ENCODE results near the gene TRAF2. TPM values are rescaled to one million over a fixed set of nuclear protein-coding genes. Genes with fewer than 3 reads are reported as not detected.

TRAF2 gene
- total and polyA plus RNA-seq, 9 of the 15 experiments (the other 6 are each of a cell fraction or from before 2014, with no cell fraction given) = 0.24 to 45.2 (median 18.0) TPM

- H2AFZ ChIP-seq (ENCODE audit: low read depth, low read length) = no peak overlapping the region
- in situ Hi-C loops (cut with MboI) = no loop called here
- peaks cover 7 to 72% of the 10 kb centered on the region in 2 experiments; a peak in 3 of 5 replicates for H3K4me1 ChIP-seq (replicated peaks in 1 of 2; ENCODE audit: control insufficient read depth in 2 of 2, insufficient read depth in 2 of 2, low read length in 2 of 2)
- ChIA-PET CTCF (ENCODE audit: low intra/inter-chr PET ratio) (no interaction called here), POLR2A (interaction anchor here (0.6 to 0.7 kb wide), 2 partner anchors 23 to 100 kb away, joined by 3 to 6 read pairs; no protein-coding TSS in a partner anchor)
- H4K20me1 ChIP-seq (replicated peaks; ENCODE audit: control insufficient read depth, insufficient read depth, low read length) = 0 out of 2 replicates have a peak, but pooled peaks cover 4% of the 10 kb centered on the region
- H3K9me1 ChIP-seq (ENCODE audit: control insufficient read depth, insufficient read depth, low read length) = no peaks in the 10 kb centered on the region
- no peak overlapping the region for H3K4me2 ChIP-seq (ENCODE audit: insufficient read depth, low read length)
- peak overlapping the region in 1 of 2 experiments; percentile 76; a peak in 2 of 4 replicates for H3K9ac ChIP-seq (ENCODE audit: insufficient read depth in 1 of 2, low read depth in 2 of 2, low read length in 2 of 2)
- no peak overlapping the region for H3K4me3 ChIP-seq
- no peak for FAIRE-seq
- WGBS (ENCODE audit: insufficient coverage, low coverage, missing lambda C conversion rate) = 32% methylated on average over 7 of the region's 7 CpGs
- no peaks in the 10 kb centered on the region for H3K36me3 ChIP-seq (ENCODE audit: control insufficient read depth, insufficient read depth, low read length)
- ATAC-seq = no peak
- H3K27me3 ChIP-seq (ENCODE audit: control insufficient read depth in 2 of 2, insufficient read depth in 2 of 2, low read length in 2 of 2) = peaks cover 2 to 7% of the 10 kb centered on the region in 2 experiments; a peak in 3 of 5 replicates
- no peak for DNase-seq (ENCODE audit: extremely low read depth in 1 of 4, low spot score in 3 of 4)
- no peak overlapping the region for H3K27ac ChIP-seq (ENCODE audit: extremely low read depth, low read depth, low read length)
- H3K79me2 ChIP-seq (ENCODE audit: control insufficient read depth, insufficient read depth, low read length) = no peaks in the 10 kb centered on the region
- intact Hi-C loops (cut with micrococcal nuclease) = no loop called here
- no TSS peak for BruUV-seq (replicated peaks)
- no peaks in the 10 kb centered on the region for H3K9me3 ChIP-seq (replicated peaks; ENCODE audit: control insufficient read depth, insufficient read depth, low read depth, low read length)
- TF ChIP-seq RBM25 (IDR thresholded peaks at IDR 0.05; ENCODE audit: low read depth, low read length, severe bottlenecking) = no peak
- TF ChIP-seq FOXJ2 (tag; IDR thresholded peaks at IDR 0.05) = no peak
- TF ChIP-seq TEAD2 (tag; IDR thresholded peaks at IDR 0.05) = no peak
- TF ChIP-seq ZBTB17 (CRISPR knock-in tag; IDR thresholded peaks at IDR 0.05) = no peak
- TF ChIP-seq NELFE (IDR thresholded peaks at IDR 0.05; ENCODE audit: insufficient read depth, insufficient read length) = no peak
- no peak for TF ChIP-seq SPI1 (IDR thresholded peaks at IDR 0.05; ENCODE audit: borderline replicate concordance, low read depth, low read length)
- no peak for TF ChIP-seq ZNF24 (IDR thresholded peaks at IDR 0.05)
- no peak for TF ChIP-seq ELK3 (CRISPR knock-in tag; IDR thresholded peaks at IDR 0.05)
- TF ChIP-seq MBD1 (CRISPR knock-in tag; IDR thresholded peaks at IDR 0.05) = no peak
- TF ChIP-seq, protein P1, sequence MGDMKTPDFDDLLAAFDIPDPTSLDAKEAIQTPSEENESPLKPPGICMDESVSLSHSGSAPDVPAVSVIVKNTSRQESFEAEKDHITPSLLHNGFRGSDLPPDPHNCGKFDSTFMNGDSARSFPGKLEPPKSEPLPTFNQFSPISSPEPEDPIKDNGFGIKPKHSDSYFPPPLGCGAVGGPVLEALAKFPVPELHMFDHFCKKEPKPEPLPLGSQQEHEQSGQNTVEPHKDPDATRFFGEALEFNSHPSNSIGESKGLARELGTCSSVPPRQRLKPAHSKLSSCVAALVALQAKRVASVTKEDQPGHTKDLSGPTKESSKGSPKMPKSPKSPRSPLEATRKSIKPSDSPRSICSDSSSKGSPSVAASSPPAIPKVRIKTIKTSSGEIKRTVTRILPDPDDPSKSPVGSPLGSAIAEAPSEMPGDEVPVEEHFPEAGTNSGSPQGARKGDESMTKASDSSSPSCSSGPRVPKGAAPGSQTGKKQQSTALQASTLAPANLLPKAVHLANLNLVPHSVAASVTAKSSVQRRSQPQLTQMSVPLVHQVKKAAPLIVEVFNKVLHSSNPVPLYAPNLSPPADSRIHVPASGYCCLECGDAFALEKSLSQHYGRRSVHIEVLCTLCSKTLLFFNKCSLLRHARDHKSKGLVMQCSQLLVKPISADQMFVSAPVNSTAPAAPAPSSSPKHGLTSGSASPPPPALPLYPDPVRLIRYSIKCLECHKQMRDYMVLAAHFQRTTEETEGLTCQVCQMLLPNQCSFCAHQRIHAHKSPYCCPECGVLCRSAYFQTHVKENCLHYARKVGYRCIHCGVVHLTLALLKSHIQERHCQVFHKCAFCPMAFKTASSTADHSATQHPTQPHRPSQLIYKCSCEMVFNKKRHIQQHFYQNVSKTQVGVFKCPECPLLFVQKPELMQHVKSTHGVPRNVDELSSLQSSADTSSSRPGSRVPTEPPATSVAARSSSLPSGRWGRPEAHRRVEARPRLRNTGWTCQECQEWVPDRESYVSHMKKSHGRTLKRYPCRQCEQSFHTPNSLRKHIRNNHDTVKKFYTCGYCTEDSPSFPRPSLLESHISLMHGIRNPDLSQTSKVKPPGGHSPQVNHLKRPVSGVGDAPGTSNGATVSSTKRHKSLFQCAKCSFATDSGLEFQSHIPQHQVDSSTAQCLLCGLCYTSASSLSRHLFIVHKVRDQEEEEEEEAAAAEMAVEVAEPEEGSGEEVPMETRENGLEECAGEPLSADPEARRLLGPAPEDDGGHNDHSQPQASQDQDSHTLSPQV (IDR thresholded peaks at IDR 0.05) = no peak
- TF ChIP-seq NFE2L1 (tag; IDR thresholded peaks at IDR 0.05; ENCODE audit: borderline replicate concordance, low read depth) = no peak
- no peak for TF ChIP-seq XRCC4 (IDR thresholded peaks at IDR 0.05; ENCODE audit: extremely low read depth, insufficient read depth, insufficient read length)
- TF ChIP-seq HMG20A (CRISPR knock-in tag; conservative IDR thresholded peaks at IDR 0.05) = no peak
- no peak for TF ChIP-seq SMAD2 (IDR thresholded peaks at IDR 0.05; ENCODE audit: low read depth, low read length)
- TF ChIP-seq, protein P2, sequence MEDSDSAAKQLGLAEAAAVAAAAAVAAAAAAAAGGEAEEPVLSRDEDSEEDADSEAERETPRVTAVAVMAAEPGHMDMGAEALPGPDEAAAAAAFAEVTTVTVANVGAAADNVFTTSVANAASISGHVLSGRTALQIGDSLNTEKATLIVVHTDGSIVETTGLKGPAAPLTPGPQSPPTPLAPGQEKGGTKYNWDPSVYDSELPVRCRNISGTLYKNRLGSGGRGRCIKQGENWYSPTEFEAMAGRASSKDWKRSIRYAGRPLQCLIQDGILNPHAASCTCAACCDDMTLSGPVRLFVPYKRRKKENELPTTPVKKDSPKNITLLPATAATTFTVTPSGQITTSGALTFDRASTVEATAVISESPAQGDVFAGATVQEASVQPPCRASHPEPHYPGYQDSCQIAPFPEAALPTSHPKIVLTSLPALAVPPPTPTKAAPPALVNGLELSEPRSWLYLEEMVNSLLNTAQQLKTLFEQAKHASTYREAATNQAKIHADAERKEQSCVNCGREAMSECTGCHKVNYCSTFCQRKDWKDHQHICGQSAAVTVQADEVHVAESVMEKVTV (CRISPR knock-in tag; IDR thresholded peaks at IDR 0.05) = no peak
Observed at GRCh38 chr9:136958473-136958872, 72.2 kb downstream of the TRAF2 start.
